Omental fat pad (tissue), 4 donors: ENCODE data around the gene CLCN2. TPM values are rescaled to one million over a fixed set of nuclear protein-coding genes. Genes with fewer than 3 reads are reported as not detected.

ENCODE experiments used
- ATAC-seq: fragments of 150-250 bp; one replicate; pipeline ENCODE4 v1.9.1; 2016; ENCODE audit warnings: mild to moderate bottlenecking, moderate library complexity; ENCODE audit not compliant: low FRiP score
- DNase-seq: peaks from one replicate; pipeline ENCODE4 v3.0.0-alpha.2; 2019; ENCODE audit warnings: low spot score
- CTCF ChIP-seq, 3 donors: fragments of 450-650 bp; IDR thresholded peaks; one replicate each; pipeline ENCODE4 v1.5.1; 2016 to 2017; ENCODE audit warnings: antibody characterized with exemption in 3 of 3, mild to moderate bottlenecking in 3 of 3, moderate library complexity in 2 of 3
- total RNA-seq, 4 donors: library from RNA; depleted of rRNA; stranded (reverse); fragments of >200 nt; gene quantifications; one replicate each; pipeline ENCODE4 v1.1.0, GENCODE V29; 2016

Gene CLCN2
- total RNA-seq, 4 donors from 2014 or later: 2.1 to 8.4 (median 3.8) TPM

GRCh38 chr3:184336547-184337398 lies 24.6 kb downstream of the CLCN2 start:
- no peak for DNase-seq
- ATAC-seq: peak; percentile 1
- TF ChIP-seq CTCF (IDR thresholded peaks at IDR 0.05): no peak

DNA sequence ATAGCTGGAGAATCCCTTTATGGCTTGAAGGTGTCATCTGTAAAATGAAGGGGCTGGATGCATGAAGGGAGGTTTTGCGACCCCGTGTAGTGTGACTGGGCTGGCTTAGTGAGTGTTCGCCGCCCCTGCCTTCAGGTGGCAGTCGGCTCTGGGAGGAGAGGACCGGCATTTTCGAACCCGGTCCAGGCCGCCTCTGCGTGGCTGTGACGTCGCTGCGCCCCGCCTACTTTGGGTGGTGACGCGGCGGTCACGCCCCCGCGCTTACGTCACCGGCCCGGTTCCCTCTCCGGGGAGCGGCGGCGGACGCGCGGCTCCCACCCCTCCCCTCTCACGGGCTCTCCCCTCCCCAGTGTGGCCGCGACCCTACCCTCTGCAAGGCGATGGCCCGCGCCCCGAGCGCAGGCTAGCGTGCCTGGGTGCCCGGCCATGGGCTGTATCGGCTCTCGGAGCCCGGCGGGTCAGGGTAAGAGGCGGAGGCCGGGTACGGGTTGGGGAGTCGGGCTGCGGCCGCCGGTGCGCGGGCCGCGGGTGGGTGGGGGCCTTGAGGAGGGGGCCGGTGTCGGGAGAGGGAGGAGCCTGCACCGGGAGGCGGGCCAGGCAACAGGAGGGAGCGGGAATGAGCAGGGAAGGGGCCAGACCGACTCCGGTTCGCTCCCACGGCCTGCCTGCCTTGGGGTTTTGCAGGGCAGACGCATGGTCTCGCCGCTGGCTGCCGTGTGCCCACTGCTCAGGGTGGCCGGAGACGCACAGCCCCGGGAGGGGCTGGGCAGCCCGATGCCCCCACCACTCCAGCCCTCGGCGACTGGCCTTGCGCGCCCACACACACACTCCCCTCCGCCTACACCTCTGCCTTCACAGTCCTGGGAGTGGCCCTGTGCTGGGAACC lies 25.5 kb downstream of the CLCN2 start:
- peak; percentile 54 for ATAC-seq
- DNase-seq: peak; percentile 78
- TF ChIP-seq CTCF (IDR thresholded peaks at IDR 0.05): no peak

DNA sequence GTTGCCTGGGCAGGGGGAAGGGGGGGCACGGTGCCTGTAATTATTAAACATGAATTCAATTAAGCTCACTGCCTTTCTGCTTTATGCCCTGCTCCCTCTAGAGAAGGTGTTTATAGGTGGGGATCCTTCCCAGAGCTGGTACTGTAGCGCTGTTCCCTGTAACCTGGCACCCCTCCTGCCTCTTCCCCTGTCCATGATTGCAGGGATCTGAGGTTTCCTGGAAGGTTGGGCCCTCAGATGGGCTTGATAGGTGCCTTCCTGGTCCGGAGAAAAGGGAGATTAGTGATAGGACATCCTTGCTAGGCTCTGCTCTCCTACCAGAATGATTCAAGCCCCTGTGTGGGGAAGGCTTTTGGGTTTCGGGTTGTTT lies 26.1 kb downstream of the CLCN2 start:
- no peak for TF ChIP-seq CTCF (IDR thresholded peaks at IDR 0.05)
- ATAC-seq (peak; percentile 0), DNase-seq (no peak)

GRCh38 chr3:184334470-184335158 lies 26.8 kb downstream of the CLCN2 start:
- DNase-seq (no peak), ATAC-seq (no peak)
- no peak for TF ChIP-seq CTCF (IDR thresholded peaks at IDR 0.05)

DNA sequence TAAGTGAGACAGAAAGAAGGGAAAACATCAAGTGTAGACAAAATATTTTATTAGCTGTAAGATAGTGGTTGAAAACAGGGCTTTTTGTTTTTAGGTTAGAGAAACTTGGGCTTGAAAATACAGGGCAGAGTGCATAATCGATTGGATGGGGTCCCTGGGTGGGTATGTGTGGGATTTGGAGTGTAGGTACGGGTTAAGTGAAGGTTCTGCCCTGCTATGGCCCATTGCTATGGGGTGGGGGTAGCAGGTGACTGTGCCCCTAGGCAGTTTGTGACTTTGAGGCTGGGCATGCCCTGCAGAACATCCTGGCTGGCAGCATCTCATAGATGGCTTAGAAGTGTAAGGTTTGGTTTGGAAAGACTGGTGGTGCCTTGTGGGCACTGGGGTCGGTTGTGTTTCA lies 27.7 kb downstream of the CLCN2 start:
- ATAC-seq (no peak), DNase-seq (no peak)

DNA sequence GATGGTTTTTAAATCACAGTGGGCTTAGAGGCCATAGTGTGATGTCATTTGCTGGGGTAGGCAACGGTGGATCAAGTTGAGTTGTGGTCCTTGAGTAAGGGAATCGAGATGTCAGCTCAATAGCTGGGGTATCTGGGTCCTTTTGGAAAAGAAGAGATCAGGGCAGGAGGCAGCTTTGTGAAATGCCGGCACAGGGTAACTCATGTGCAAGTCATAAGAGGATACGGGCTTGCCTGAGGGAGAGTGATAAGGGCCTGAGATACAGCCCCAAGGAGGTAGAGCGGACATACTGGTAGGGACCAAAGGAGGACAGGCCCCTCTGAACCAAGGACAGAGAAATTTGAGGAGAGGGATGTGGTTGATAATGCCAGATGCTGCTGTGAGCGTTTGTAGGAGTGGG lies 28.2 kb downstream of the CLCN2 start:
- ATAC-seq: no peak
- no peak for TF ChIP-seq CTCF (IDR thresholded peaks at IDR 0.05)
- no peak for DNase-seq

More for the DNA sequence above, 27.7 kb downstream of the CLCN2 start:
- TF ChIP-seq CTCF (IDR thresholded peaks at IDR 0.05): no peak
